C4-2B (cell line): ENCODE results near the gene RAB22A.

Experiments used
- H3K27ac ChIP-seq: fragments of 450-650 bp; 2 replicates; pipeline ENCODE4 v1.5.1; 2017
- ZFX ChIP-seq: fragments of 450-650 bp; IDR thresholded peaks from 2 replicates; pipeline ENCODE4 v1.6.1; 2017
- TF ChIP-seq, protein P1 (sequence below): fragments of 450-650 bp; conservative IDR thresholded peaks from 2 replicates; pipeline ENCODE4 v1.5.1; 2017; ENCODE audit warnings: mild to moderate bottlenecking

Gene RAB22A

DNA sequence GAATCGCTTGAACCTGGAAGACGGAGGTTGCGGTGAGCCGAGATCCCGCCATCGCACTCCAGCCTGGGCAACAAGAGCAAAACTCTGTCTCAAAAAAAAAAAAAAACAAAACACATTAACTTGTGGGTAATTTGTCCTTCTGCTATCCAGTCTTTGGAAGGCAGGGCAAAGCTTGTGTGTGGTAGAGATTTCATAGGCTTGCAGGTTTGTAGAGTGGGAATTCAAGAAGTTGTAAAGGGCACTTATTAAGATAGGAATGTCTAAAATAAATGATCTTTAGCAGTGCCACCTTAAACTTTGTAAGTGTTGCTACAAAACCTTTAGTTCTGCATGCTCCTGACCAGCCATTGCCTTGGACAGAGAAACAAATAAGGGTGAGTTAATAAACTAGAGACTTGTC is 87.9 kb downstream of the RAB22A start:
- H3K27ac ChIP-seq = no peak overlapping the region
- TF ChIP-seq, protein P1, sequence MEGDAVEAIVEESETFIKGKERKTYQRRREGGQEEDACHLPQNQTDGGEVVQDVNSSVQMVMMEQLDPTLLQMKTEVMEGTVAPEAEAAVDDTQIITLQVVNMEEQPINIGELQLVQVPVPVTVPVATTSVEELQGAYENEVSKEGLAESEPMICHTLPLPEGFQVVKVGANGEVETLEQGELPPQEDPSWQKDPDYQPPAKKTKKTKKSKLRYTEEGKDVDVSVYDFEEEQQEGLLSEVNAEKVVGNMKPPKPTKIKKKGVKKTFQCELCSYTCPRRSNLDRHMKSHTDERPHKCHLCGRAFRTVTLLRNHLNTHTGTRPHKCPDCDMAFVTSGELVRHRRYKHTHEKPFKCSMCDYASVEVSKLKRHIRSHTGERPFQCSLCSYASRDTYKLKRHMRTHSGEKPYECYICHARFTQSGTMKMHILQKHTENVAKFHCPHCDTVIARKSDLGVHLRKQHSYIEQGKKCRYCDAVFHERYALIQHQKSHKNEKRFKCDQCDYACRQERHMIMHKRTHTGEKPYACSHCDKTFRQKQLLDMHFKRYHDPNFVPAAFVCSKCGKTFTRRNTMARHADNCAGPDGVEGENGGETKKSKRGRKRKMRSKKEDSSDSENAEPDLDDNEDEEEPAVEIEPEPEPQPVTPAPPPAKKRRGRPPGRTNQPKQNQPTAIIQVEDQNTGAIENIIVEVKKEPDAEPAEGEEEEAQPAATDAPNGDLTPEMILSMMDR = no peak
- TF ChIP-seq ZFX = no peak

GRCh38 chr20:58398254-58398653 is 88.7 kb downstream of the RAB22A start:
- TF ChIP-seq ZFX = no peak
- TF ChIP-seq, protein P1 = no peak
- no peak overlapping the region for H3K27ac ChIP-seq

DNA sequence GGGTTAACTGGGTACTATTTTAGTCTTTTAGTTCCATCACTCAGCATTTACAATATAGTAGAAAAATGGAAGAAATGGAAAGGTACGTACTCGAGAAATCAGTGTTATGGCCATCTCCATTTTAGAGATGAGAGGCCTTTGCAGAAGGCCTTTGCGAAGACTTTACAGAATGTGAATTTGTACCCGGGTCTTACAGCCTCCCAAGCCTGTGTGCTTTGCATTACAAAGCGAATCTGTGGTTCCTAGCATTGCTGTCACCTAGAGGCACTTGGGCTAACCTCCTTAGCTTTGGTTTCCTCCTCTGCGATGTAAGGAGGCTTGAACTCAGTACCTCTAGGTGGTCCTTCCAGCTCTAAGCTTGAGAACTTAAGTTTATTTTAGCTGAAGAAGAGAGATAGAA is 90.4 kb downstream of the RAB22A start:
- H3K27ac ChIP-seq = no peak overlapping the region
- no peak for TF ChIP-seq ZFX
- TF ChIP-seq, protein P1 = no peak

DNA sequence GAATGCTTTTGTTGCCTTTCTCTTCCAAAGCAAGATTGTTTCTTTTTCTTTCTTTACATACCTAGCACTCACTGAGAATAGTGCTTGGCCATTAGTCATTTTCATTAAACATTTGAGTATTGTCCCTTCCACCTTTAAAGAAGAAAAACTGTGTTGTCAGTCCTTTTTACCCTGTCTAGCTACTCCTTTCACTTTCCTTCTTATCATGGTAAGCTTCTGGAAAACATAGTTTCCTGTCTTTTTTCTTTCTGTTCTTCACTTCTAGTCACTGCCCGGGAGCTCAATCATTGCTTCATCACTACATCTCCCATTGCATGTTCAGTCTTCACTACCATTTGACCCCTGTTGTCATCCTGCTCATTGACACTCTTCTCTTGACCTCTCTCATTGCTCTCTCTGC is 91.6 kb downstream of the RAB22A start:
- TF ChIP-seq, protein P1 = no peak
- TF ChIP-seq ZFX = no peak

GRCh38 chr20:58402305-58402704 is 92.8 kb downstream of the RAB22A start:
- TF ChIP-seq, protein P1 = no peak
- TF ChIP-seq ZFX = no peak
- no peak overlapping the region for H3K27ac ChIP-seq

More for the DNA sequence above, 91.6 kb downstream of the RAB22A start:
- no peak overlapping the region for H3K27ac ChIP-seq

DNA sequence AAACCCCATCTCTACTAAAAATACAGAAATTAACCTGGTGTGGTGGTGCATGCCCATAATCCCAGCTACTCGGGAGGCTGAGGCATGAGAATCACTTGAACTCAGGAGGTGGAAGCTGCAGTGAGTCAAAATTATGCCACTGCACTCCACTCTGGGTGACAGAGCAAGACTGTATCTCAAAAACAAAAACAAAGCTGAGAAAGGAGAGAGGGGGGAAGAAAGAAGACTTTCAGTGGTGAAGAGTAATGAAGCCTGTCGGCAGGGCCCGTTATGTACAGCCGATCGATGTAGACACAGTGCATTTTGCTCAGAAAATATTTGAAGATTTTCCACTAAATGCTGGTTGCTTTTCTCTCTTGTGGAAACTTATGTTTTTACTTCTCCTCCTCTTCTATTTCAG is 93.3 kb downstream of the RAB22A start:
- no peak for TF ChIP-seq ZFX
- TF ChIP-seq, protein P1 = no peak
- H3K27ac ChIP-seq = no peak overlapping the region

DNA sequence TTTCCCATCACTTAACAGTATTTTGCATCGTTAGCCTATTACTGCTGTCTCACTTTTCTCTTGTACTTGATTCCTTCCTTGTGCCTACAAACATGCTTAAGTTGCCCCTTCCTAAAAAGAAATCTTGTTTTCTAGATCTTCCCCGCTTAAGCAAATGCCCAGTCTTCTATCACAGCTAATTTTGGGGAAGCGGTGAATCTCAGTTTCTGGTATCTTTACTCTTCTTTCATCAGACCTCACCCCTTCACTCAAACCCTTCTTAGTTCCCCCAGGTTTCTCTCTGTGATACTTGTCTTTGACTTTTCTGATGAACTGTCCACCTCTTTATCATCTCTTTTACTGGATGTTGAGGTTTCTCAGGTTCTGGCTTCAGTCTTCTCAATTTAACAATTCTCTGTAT is 93.8 kb downstream of the RAB22A start:
- no peak overlapping the region for H3K27ac ChIP-seq
- TF ChIP-seq, protein P1 = no peak
- TF ChIP-seq ZFX = no peak
